KOPT-K1 (cell line): ENCODE results near the gene TBPL2.

Experiments
- H3K27ac ChIP-seq: fragments of 200-600 bp; sonication (generic); 2 replicates; pipeline ENCODE4 v1.5.1; 2016; ENCODE audit warnings: antibody characterized with exemption, mild to moderate bottlenecking, low read depth, low read length; ENCODE audit not compliant: poor library complexity, severe bottlenecking
- H3K36me3 ChIP-seq: fragments of 200-600 bp; sonication (generic); 2 replicates; pipeline ENCODE4 v1.5.1; 2017; ENCODE audit warnings: antibody characterized with exemption, mild to moderate bottlenecking, low read length, moderate library complexity; ENCODE audit not compliant: insufficient read depth
- H3K9me3 ChIP-seq: fragments of 200-600 bp; sonication (generic); 2 replicates; pipeline ENCODE4 v1.5.1; 2017; ENCODE audit warnings: antibody characterized with exemption, low read length, mild to moderate bottlenecking; ENCODE audit not compliant: insufficient read depth, poor library complexity, severe bottlenecking

Gene TBPL2

DNA sequence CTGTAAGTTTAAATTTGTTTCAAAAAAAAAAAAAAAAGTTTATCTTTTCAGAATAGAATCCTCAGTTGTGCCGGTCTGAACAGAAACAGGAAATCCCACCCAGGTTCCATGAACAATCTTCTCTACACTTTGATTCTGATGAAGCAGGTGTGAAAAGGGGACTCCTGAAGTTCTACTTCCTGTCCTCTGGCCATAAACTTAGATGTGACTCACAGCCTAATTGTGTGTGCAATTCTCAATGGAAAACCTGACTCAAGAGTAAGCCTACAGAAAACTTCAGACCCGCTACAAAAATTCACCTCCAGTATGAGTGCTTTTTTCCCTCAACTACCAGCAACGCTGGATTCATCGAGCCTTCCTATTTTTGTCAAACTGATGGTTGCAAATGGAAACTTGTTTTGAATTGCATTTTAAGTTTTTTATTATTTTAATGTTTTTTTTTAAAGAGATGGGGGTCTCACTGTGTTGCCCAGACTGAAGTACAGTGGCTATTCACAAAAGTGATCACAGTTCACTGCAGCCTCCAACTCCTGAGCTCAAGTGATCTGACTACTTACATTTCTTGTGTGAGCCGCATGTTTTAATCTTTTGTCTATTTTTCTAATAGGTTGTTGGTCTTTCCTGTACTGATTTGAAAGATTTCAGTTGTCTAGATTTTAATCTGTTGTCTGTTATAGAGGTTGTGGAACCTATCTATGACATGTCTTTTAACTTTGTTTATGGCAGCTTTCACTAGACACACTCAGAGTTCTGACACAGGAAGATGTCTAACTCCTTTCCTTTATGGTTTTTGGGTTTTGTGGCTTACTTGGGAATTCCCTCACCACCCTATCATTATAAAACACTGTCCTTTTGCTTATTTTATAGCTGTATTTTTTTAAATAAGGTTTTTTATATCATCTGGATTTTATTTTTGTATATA, 66.4 kb downstream of the TBPL2 start:
- no peaks in the 10 kb centered on the region for H3K9me3 ChIP-seq
- peaks cover 37% of the 10 kb centered on the region for H3K36me3 ChIP-seq
- peak overlapping the region; percentile 45 for H3K27ac ChIP-seq

GRCh38 chr14:55372825-55373224, 67.6 kb downstream of the TBPL2 start:
- peaks cover 43% of the 10 kb centered on the region for H3K36me3 ChIP-seq
- H3K27ac ChIP-seq: no peak overlapping the region
- H3K9me3 ChIP-seq: no peaks in the 10 kb centered on the region

GRCh38 chr14:55372423-55372822, 68.0 kb downstream of the TBPL2 start:
- no peaks in the 10 kb centered on the region for H3K9me3 ChIP-seq
- H3K36me3 ChIP-seq: peaks cover 43% of the 10 kb centered on the region
- no peak overlapping the region for H3K27ac ChIP-seq

DNA sequence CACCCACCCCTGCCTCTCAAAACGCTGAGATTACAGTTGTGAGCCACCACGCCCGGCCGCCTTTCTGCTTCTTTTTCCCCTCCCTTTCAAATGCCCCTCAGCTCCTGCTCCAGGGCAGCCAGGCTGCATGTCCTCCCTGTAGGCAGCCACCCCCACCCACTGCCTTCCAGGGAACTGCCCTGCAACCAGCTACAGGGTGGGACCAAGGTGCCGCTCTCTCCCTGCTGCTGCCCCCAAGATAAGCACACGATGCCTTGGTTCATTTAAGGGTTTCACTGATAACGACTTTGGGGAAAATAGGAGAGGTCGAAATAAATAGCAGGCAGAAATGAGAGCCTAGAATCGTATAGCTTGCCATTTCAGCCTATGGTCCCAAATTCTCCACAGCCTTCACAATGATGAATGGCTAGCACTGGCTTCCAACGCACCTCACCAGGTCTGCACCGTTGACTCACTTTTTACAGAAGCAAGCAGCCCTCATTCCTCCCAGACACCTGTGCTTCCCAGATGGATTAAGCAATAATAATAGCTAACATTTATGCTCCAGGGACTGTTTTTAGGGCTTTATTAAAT, 69.4 kb downstream of the TBPL2 start:
- Histone ChIP-seq H3K27ac (no peak overlapping the region), H3K36me3 (peaks cover 28% of the 10 kb centered on the region), H3K9me3 (no peaks in the 10 kb centered on the region)

GRCh38 chr14:55366271-55366670, 74.1 kb downstream of the TBPL2 start:
- H3K27ac ChIP-seq: no peak overlapping the region
- peaks cover 38% of the 10 kb centered on the region for H3K36me3 ChIP-seq

More at GRCh38 chr14:55366271-55366670, 74.1 kb downstream of the TBPL2 start:
- no peaks in the 10 kb centered on the region for H3K9me3 ChIP-seq
